G401 (cell line): ENCODE measurements around the gene PLA2G4D. TPM values are rescaled to one million over a fixed set of nuclear protein-coding genes. Genes with fewer than 3 reads are reported as not detected.

Experiments used
- total RNA-seq: library from RNA; depleted of rRNA; stranded (reverse); fragments of >200 nt; shearing (Covaris generic); gene quantifications from 2 replicates; pipeline ENCODE4 v1.2.3, GENCODE V29; 2014; rRNA removed

The PLA2G4D gene
- total RNA-seq, 1 experiment from 2014 or later, result 0.61 TPM

Other genes starting within 250 kb of the PLA2G4D start
- 0.37 and 3.5 TPM in 2 replicates for gene SPTBN5, start 200.5 kb downstream of the PLA2G4D start, total RNA-seq
- gene EHD4, start 122.0 kb downstream of the PLA2G4D start, total RNA-seq, result 7.3 and 8.8 TPM in 2 replicates
- gene PLA2G4E, start 73.5 kb downstream of the PLA2G4D start, total RNA-seq, result not detected in 2 replicates
- not detected in 2 replicates for gene PLA2G4F, start 62.1 kb upstream of the PLA2G4D start, total RNA-seq
- gene VPS39, start 113.7 kb upstream of the PLA2G4D start, total RNA-seq, result 13.6 and 17.7 TPM in 2 replicates
- gene GANC, start 178.6 kb upstream of the PLA2G4D start, total RNA-seq, result 4.0 and 6.0 TPM in 2 replicates
- gene TMEM87A, start 178.9 kb upstream of the PLA2G4D start, total RNA-seq, result 26.0 and 55.0 TPM in 2 replicates